Large intestine (tissue), 3 donors: ENCODE measurements around the gene TAF8. TPM values are rescaled to one million over a fixed set of nuclear protein-coding genes. Genes with fewer than 3 reads are reported as not detected.
"Not testable (repeated sequence)": the region's sequence is repeated elsewhere in the genome, so short reads cannot be mapped to it uniquely, and the experiment has no call there.

ENCODE experiments used
- DNase-seq, 2 donors: peaks; one replicate each; pipeline versions ENCODE4 v3.0.0 to v3.0.0-alpha.2; 2013
- H3K27ac ChIP-seq: one replicate; pipeline ENCODE4 v1.5.1; 2013; ENCODE audit warnings: low read length
- H3K27me3 ChIP-seq: 2 replicates; pipeline ENCODE4 v1.6.1; 2013; ENCODE audit warnings: low read length; ENCODE audit not compliant: control insufficient read depth, insufficient read depth
- H3K36me3 ChIP-seq: 2 replicates; pipeline ENCODE4 v1.6.1; 2013; ENCODE audit warnings: low read length; ENCODE audit not compliant: control insufficient read depth, insufficient read depth
- H3K4me1 ChIP-seq: one replicate; pipeline ENCODE4 v1.6.1; 2013; ENCODE audit warnings: low read length; ENCODE audit not compliant: control insufficient read depth, insufficient read depth
- H3K4me3 ChIP-seq: one replicate; pipeline ENCODE4 v1.5.1; 2013; ENCODE audit warnings: low read length
- H3K9me3 ChIP-seq: one replicate; pipeline ENCODE4 v1.6.1; 2013; ENCODE audit warnings: mild to moderate bottlenecking, low read depth, low read length, moderate library complexity; ENCODE audit not compliant: control insufficient read depth
- WGBS: methylation state at CpG from one replicate; pipeline ENCODE4 v1.1.5; 2013; ENCODE audit warnings: low lambda C conversion rate; ENCODE audit not compliant: insufficient coverage; 5-methylcytosine and 5-hydroxymethylcytosine counted together
- polyA plus RNA-seq: library from polyadenylated mRNA; unstranded; fragments of 120-200 nt; gene quantifications from one replicate; pipeline ENCODE4 v1.2.1, GENCODE V29; 2013

TAF8 gene
- polyA plus RNA-seq, 1 donor: 32.7 TPM

DNA sequence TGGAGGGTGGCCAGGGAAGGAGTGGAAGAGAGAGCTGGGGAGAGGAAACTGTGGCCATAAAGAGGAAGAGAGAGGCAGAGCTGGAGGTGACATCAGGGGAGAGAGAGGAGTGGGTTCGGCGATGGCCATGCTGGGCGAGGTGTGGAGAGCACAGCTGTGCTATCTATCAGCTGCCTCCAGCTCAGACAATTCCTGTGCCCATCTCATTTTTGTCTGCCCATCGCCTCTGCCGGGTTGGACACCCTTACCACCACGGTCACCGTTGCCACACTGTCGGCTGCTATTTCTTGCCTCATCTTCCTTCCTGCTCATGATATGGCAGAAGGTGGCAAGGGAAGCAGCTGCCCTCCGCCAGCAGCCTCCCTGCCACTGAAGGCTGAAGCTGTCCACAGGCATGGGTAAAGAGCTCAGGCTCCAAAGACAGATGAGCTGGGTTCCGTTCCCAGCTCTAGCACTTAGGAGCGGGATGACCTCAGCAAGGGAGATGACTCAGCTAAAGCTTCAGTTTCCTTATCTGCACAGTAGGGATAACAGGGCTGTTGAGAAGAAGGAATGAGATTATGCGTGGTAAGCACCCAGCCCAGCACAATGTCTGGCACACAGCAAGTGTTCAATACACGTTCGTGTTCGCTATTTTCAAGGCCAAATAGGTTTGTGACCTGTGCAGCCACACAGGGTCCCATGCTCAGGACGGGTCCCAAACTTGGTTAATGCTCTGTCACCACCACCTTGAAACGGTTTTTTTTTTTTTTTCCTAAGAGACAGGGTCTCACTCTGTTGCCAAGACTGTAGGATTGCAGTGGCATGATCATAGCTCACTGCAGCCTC is 21.9 kb upstream of the TAF8 start:
- H3K4me1 ChIP-seq: peaks cover 19% of the 10 kb centered on the region
- H3K36me3 ChIP-seq: no peaks in the 10 kb centered on the region
- no peaks in the 10 kb centered on the region for H3K27me3 ChIP-seq
- peak in 1 of 2 donors; percentile 55 for DNase-seq
- no peak overlapping the region for H3K4me3 ChIP-seq
- no peak overlapping the region for H3K27ac ChIP-seq
- no peaks in the 10 kb centered on the region for H3K9me3 ChIP-seq
- no CpG with 5 or more reads among the region's 17 CpGs for WGBS

DNA sequence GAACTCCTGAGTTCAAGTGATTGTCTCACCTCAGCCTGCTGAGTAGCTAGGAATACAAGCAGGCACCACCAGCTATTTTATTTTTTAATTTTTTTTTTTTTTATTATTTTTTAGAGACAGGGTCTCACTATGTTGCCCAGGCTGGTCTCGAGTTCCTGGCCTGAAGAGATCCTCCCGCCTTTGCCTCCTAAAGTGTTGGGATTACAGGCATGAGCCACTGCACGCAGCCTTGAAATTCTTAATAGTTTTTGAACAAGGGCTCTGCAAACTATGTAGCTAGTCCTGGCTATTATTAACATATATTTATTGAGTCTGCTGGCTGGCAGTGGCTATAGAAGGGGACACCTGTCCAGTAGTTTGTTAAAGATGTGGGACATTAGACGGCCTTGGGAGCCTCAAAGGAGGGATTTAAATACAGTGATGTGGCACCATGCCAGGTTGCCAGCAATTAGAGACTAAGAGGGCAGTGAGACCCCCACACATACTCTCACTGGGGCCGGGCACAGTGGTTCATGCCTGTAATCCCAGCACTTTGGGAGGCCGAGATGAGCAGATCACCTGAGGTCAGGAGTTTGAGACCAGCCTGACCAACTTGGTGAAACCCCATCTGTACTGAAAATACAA is 21.1 kb upstream of the TAF8 start:
- 100% methylated on average over 1 of the region's 6 CpGs for WGBS
- Histone ChIP-seq H3K4me1 (peaks cover 19% of the 10 kb centered on the region), H3K27ac (no peak overlapping the region)

DNA sequence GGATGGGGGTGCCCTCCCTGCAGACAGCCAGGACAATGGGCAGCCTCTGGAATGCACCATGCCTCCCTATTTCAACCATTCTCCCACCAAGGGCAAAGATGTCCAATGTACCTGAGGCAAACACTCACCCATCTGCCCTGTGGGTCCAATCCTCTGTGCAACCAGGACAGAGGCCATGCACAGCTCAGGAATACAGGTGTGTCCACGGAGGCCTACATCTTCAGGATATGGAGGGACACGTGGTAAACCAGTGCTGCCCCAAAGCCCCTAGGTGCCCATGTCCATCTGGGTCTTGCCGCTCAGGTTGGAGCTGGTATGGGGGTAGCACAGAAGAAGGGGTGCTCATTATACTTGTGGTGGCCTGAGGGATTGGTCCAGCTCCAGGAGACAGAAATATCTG is 20.4 kb upstream of the TAF8 start:
- no peak overlapping the region for H3K27ac ChIP-seq
- WGBS: no CpG with 5 or more reads among the region's 3 CpGs
- no peaks in the 10 kb centered on the region for H3K9me3 ChIP-seq
- no peak overlapping the region for H3K4me3 ChIP-seq
- no peak for DNase-seq
- no peaks in the 10 kb centered on the region for H3K36me3 ChIP-seq
- H3K27me3 ChIP-seq: no peaks in the 10 kb centered on the region
- H3K4me1 ChIP-seq: peaks cover 19% of the 10 kb centered on the region

More for the DNA sequence above, 21.1 kb upstream of the TAF8 start:
- Histone ChIP-seq H3K9me3 (no peaks in the 10 kb centered on the region), H3K36me3 (no peaks in the 10 kb centered on the region), H3K4me3 (no peak overlapping the region), H3K27me3 (no peaks in the 10 kb centered on the region)
- no peak for DNase-seq

DNA sequence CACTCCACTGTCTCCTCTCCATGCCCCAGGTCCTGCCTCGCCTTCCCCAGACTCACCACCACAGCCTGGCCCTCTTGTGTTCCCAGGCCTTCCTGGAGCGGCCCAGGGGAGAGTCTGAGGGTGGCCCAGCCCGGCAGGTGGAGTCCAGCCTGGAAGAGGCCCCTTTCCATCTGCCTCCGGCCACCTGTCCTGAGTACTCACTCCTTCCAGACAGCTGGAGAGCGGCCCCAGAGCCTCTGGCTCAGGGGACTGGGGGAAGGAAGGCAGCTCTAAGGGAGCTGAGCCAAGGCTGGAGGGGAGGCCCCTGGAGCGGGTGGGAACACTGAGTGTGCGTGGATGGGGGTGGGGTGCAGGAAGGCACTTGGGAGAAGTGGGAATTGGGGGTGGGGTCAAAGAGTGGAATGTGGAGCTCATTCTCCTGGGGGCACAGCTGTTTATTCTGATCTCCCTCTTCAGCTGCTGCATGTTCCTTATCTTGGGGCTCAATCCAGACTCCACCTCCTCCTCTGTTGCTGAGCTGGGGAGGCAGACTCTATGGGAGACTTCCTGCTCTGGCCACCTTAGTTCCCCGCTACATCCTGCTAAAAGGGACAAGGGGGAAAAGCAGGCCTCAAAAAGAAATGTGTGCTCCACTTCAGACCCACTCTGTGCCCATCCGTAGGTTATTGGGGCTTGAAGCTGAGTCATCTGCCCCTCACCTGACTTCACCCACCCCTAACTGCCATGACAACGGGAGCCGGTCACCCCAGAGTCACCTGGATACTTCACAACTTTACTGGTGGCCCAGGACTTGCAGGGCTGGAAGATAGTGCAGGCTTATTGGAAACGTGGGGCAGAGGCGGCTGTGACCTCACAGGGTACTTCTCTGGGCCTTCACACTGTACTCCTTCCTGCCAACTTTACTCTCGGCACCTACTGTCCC is 19.5 kb upstream of the TAF8 start:
- Histone ChIP-seq H3K36me3 (no peaks in the 10 kb centered on the region), H3K4me3 (peak overlapping the region; percentile 4), H3K9me3 (no peaks in the 10 kb centered on the region), H3K4me1 (peaks cover 19% of the 10 kb centered on the region), H3K27me3 (no peaks in the 10 kb centered on the region), H3K27ac (peak overlapping the region; percentile 89)
- peak; percentile 65 to 83 for DNase-seq
- WGBS: no CpG with 5 or more reads among the region's 14 CpGs

DNA sequence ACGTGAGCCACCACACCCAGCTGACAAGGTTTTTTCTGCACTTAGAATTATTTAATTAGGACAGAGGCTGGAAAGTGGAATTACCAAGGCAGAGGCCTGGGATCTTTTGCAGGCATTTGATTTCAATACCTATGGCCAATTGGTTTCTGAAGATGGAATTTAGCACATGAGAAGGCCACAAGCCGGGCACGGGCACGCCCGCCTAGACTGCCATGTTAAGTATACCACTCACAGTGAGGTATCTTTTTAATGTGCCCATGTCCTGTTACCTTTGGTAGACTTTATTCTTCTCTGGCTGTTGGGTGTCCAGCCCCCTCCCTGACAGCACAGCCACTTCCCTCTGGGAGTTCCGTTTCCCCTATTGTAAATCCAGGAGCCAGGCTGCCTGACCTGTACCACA is 18.0 kb upstream of the TAF8 start:
- no peak overlapping the region for H3K4me3 ChIP-seq
- H3K27me3 ChIP-seq: no peaks in the 10 kb centered on the region
- H3K9me3 ChIP-seq: no peaks in the 10 kb centered on the region
- no peaks in the 10 kb centered on the region for H3K36me3 ChIP-seq
- no CpG with 5 or more reads among the region's 6 CpGs for WGBS
- H3K4me1 ChIP-seq: peaks cover 19% of the 10 kb centered on the region
- DNase-seq: no peak
- H3K27ac ChIP-seq: no peak overlapping the region

DNA sequence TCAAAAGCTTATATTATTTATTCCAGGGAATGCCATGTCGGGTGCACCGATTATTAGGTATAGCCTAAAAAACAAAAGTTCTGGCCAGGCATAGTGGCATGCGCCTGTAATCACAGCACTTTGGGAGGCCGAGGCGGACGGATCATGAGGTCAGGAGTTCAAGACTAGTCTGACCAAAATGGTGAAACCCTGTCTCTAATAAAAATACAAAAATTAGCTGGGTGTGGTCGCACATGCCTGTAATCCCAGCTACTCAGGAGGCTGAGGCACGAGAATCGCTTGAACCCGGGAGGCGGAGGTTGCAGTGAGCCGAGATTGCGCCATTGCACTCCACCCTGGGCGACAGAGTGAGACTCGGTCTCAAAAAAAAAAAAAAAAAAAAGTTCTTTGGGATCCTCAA is 12.7 kb upstream of the TAF8 start:
- H3K27ac ChIP-seq, H3K36me3 ChIP-seq, DNase-seq, H3K4me3 ChIP-seq, H3K9me3 ChIP-seq, H3K4me1 ChIP-seq, H3K27me3 ChIP-seq: not testable (repeated sequence)
- no CpG with 5 or more reads among the region's 15 CpGs for WGBS

DNA sequence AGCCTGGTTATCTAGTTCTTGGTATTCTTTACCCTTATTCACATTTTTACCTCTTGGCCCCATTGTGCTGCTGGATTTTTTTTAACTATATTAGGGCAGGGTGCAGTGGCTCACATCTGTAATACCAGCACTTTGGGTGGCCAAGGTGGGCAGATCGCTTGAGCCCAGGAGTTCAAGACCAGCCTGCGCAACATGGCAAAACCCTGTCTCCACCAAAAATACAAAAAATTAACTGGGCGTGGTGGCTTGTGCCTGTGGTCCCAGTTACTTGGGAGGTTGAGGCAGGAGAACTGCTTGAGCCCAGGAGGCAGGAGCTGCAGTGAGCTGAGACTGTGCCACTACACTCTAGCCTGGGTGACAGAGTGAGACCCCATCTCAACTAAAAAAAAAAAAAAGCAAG is 12.2 kb upstream of the TAF8 start:
- Histone ChIP-seq H3K9me3 (no peaks in the 10 kb centered on the region), H3K4me1 (no peaks in the 10 kb centered on the region), H3K4me3 (no peak overlapping the region), H3K36me3 (no peaks in the 10 kb centered on the region), H3K27me3 (no peaks in the 10 kb centered on the region), H3K27ac (no peak overlapping the region)
- no peak for DNase-seq
- no CpG with 5 or more reads among the region's 3 CpGs for WGBS

DNA sequence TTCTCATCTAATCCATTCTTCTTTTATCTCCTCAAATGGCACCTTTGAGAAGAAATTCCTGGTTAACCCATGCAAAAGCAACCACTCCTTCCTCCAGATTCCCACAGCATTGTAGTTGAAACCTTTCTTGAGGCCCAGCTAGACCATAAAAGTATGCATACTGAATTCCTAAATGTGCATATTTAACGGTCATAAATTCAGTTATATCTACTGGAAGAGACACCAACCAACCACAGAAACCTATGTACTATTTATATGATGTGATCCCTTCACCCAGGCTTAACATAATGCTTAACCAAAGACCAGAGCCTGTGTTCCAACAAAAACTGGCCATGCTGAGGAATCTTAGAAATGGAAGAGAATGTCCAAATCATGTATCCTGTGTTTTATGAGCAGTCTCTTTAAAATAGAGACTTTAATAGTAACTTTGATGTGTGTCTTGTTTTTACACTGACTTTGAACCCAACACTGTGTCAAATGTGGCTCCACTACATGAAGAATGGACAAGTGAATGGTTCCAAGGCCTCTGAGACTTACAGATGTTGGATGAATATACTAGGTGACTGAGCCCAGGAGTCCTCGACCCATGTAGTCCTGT is 11.4 kb upstream of the TAF8 start:
- Histone ChIP-seq H3K27ac (no peak overlapping the region), H3K36me3 (no peaks in the 10 kb centered on the region), H3K9me3 (no peaks in the 10 kb centered on the region), H3K4me3 (no peak overlapping the region), H3K27me3 (no peaks in the 10 kb centered on the region), H3K4me1 (peaks cover 4% of the 10 kb centered on the region)
- no peak for DNase-seq
- 71% methylated on average over 1 of the region's 2 CpGs for WGBS

DNA sequence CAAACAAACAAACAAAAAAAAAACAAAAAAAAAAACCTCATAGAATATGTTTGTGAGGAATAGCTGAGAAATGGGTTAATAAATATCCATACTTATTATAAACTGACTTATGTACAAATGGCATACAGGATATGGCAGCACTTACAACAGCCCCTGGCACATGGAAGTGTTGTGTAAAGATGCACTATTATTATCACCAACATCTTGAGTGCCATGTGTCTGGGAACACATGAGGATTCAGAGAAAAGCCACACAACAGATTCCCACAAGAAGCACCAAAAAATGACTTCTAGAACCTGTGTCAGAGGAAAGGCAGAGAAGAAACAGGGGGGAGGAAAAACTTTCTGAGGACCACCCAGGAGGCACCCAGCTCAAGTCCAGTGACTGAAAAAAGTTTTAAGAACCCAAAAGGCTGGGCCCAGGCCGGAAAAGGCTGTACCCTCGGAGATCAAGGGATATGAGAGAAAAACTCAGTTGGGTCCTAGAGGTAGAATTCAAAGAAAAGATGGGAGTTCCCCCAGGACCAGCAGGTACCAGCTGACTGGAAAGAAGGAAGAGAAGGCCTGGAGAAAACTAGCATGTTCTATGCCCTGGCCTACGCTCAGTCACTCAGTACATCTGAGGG is 9.4 kb upstream of the TAF8 start:
- Histone ChIP-seq H3K4me3 (no peak overlapping the region), H3K27ac (no peak overlapping the region), H3K4me1 (peaks cover 18% of the 10 kb centered on the region)

More for the DNA sequence above, 9.4 kb upstream of the TAF8 start:
- H3K36me3 ChIP-seq: no peaks in the 10 kb centered on the region
- no CpG with 5 or more reads among the region's 3 CpGs for WGBS
- H3K9me3 ChIP-seq: no peaks in the 10 kb centered on the region
- no peak for DNase-seq
- no peaks in the 10 kb centered on the region for H3K27me3 ChIP-seq
